ENCODE measurements around the gene MGAT3. TPM values are rescaled to one million over a fixed set of nuclear protein-coding genes. Genes with fewer than 3 reads are reported as not detected.
A peak's percentile ranks its signal among the peaks of the same experiment; 100 is the strongest.

The MGAT3 gene
- total RNA-seq, 1 experiment from 2014 or later: 0.57 TPM

DNA sequence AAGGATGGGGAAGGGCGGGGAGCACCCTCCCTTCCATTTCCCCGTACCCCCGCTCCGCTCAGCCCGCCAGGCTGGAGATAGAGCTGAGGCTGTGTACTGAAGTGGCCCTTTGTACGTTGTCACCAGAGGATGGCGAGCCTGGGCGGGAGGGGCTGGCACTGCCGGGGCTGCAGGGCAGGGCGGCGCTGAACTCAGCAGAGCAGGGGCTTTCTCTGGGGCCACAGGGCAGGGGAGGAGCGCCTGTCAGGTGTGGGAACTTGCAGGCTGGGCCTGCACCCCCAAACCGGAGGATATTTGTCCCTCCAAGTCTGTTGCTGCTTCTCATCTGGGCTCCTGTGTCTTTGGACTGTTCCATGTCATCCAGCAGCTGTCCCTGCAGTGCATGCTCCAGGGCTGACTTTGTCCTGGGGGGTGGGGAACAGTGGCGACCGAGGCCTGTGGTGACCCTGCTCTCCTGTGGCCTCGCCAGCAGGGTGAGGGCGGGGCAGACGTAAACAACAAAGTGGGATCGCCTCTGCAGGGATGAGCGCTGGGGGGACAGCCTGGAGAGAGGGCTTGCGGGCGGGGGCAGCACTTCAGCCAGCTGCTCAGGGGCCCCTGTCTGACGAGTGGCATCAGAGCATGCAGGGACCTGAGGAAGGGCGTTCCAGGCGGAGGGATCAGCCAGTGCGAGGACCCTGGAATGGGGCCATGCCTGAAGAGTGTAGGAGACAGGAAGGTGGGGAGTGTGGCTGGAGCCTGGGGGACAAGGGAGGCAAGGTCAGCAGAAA is 13.1 kb downstream of the MGAT3 start:
- in situ Hi-C loops (cut with HindIII; ENCODE audit: low pct_unique_long_range_greater_than_20kb, low sequenced_read_pairs) (no loop called here), intact Hi-C loops (cut with micrococcal nuclease; ENCODE audit: unreplicated experiment) (no loop called here)
- TF ChIP-seq POLR2AphosphoS5 (IDR thresholded peaks at IDR 0.05; ENCODE audit: low read depth, low read length) (no peak), SIN3A (IDR thresholded peaks at IDR 0.05; ENCODE audit: borderline replicate concordance, insufficient read depth, low read depth, low read length) (no peak), TCF7L2 (IDR thresholded peaks at IDR 0.05; ENCODE audit: low read depth, low read length) (no peak)
- TF ChIP-seq, protein P1, sequence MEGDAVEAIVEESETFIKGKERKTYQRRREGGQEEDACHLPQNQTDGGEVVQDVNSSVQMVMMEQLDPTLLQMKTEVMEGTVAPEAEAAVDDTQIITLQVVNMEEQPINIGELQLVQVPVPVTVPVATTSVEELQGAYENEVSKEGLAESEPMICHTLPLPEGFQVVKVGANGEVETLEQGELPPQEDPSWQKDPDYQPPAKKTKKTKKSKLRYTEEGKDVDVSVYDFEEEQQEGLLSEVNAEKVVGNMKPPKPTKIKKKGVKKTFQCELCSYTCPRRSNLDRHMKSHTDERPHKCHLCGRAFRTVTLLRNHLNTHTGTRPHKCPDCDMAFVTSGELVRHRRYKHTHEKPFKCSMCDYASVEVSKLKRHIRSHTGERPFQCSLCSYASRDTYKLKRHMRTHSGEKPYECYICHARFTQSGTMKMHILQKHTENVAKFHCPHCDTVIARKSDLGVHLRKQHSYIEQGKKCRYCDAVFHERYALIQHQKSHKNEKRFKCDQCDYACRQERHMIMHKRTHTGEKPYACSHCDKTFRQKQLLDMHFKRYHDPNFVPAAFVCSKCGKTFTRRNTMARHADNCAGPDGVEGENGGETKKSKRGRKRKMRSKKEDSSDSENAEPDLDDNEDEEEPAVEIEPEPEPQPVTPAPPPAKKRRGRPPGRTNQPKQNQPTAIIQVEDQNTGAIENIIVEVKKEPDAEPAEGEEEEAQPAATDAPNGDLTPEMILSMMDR (IDR thresholded peaks at IDR 0.05): no peak
- TF ChIP-seq, protein P2, sequence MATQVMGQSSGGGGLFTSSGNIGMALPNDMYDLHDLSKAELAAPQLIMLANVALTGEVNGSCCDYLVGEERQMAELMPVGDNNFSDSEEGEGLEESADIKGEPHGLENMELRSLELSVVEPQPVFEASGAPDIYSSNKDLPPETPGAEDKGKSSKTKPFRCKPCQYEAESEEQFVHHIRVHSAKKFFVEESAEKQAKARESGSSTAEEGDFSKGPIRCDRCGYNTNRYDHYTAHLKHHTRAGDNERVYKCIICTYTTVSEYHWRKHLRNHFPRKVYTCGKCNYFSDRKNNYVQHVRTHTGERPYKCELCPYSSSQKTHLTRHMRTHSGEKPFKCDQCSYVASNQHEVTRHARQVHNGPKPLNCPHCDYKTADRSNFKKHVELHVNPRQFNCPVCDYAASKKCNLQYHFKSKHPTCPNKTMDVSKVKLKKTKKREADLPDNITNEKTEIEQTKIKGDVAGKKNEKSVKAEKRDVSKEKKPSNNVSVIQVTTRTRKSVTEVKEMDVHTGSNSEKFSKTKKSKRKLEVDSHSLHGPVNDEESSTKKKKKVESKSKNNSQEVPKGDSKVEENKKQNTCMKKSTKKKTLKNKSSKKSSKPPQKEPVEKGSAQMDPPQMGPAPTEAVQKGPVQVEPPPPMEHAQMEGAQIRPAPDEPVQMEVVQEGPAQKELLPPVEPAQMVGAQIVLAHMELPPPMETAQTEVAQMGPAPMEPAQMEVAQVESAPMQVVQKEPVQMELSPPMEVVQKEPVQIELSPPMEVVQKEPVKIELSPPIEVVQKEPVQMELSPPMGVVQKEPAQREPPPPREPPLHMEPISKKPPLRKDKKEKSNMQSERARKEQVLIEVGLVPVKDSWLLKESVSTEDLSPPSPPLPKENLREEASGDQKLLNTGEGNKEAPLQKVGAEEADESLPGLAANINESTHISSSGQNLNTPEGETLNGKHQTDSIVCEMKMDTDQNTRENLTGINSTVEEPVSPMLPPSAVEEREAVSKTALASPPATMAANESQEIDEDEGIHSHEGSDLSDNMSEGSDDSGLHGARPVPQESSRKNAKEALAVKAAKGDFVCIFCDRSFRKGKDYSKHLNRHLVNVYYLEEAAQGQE (IDR thresholded peaks at IDR 0.05; ENCODE audit: insufficient read depth in 1 of 2, low read depth in 2 of 2, low read length in 1 of 2): no peak
- H3K27ac ChIP-seq (ENCODE audit: low read length): no peak overlapping the region
- no peak for DNase-seq (ENCODE audit: low read depth, low spot score)
- H3K4me1 ChIP-seq (ENCODE audit: control insufficient read depth, insufficient read depth, low read length): peaks cover 8% of the 10 kb centered on the region; the same call in 1 of the 2 replicates
- ATAC-seq: peak; percentile 14; the same call in 1 of the 2 replicates
- no peak overlapping the region for H3K4me3 ChIP-seq (ENCODE audit: low read depth in 2 of 2, low read length in 2 of 2)
- BruUV-seq (replicated peaks): no TSS peak
- no peaks in the 10 kb centered on the region for H3K9me3 ChIP-seq (ENCODE audit: control insufficient read depth, insufficient read depth, low read depth, low read length)
- H3K36me3 ChIP-seq (ENCODE audit: control insufficient read depth, insufficient read depth, low read length): no peaks in the 10 kb centered on the region
- POLR2A ChIA-PET: no interaction called here
- no peaks in the 10 kb centered on the region for H3K27me3 ChIP-seq (ENCODE audit: control insufficient read depth, insufficient read depth, low read length)
- CTCF ChIA-PET: no interaction called here

DNA sequence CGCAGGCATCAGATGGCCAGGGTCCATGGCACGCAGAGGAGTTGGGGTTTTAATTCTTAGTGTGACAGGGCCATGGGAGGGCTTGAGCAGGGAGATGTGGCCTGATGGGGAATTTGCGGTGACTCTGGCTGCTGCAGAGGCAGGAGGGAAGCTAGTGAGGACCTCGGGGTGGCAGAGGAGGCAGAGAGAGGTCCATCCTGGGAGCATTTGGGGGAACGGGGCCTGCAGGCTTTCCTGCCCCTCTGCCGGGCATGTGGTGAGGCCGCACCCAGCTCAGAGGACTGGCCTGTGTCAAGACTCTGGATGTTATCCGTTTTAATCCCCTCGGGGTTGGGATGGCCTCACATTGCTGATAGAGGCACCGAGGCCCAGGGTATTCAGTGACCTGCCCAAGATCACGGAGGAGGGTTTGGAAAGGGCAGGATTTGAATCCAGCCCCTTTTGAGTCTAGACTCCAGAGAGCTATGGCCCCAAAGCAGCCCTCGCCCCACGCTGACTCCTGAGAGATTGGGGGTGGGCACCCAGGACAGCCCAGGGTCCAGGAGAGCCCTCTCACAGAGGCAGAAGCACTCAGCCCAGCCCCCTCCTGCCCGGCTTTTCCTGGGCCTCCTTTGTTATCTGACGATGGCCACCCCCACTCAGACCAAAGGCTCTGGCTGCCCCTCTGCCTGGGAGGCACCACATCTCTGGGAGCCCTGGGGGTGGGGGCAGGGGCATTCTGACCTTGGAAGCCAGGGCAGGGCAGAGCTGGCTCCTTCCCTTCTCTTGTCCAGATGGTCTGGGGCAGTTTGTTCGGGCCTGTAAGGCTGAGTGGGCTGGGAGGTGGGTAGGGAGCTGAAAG is 13.9 kb downstream of the MGAT3 start:
- peak; percentile 23; the same call in 1 of the 2 replicates for ATAC-seq
- no peak for DNase-seq (ENCODE audit: low read depth, low spot score)
- Histone ChIP-seq H3K4me3 (ENCODE audit: low read depth in 2 of 2, low read length in 2 of 2) (no peak overlapping the region), H3K27me3 (ENCODE audit: control insufficient read depth, insufficient read depth, low read length) (no peaks in the 10 kb centered on the region), H3K27ac (ENCODE audit: low read length) (no peak overlapping the region), H3K9me3 (ENCODE audit: control insufficient read depth, insufficient read depth, low read depth, low read length) (no peaks in the 10 kb centered on the region), H3K36me3 (ENCODE audit: control insufficient read depth, insufficient read depth, low read length) (no peaks in the 10 kb centered on the region), H3K4me1 (ENCODE audit: control insufficient read depth, insufficient read depth, low read length) (peaks cover 8% of the 10 kb centered on the region; the same call in 1 of the 2 replicates)
- intact Hi-C loops (cut with micrococcal nuclease; ENCODE audit: unreplicated experiment): no loop called here
- in situ Hi-C loops (cut with HindIII; ENCODE audit: low pct_unique_long_range_greater_than_20kb, low sequenced_read_pairs): no loop called here
- POLR2A ChIA-PET: no interaction called here
- CTCF ChIA-PET: no interaction called here
- TF ChIP-seq SIN3A (IDR thresholded peaks at IDR 0.05; ENCODE audit: borderline replicate concordance, insufficient read depth, low read depth, low read length) (no peak), TCF7L2 (IDR thresholded peaks at IDR 0.05; ENCODE audit: low read depth, low read length) (no peak), POLR2AphosphoS5 (IDR thresholded peaks at IDR 0.05; ENCODE audit: low read depth, low read length) (no peak)
- TF ChIP-seq, protein P2 (IDR thresholded peaks at IDR 0.05; ENCODE audit: insufficient read depth in 1 of 2, low read depth in 2 of 2, low read length in 1 of 2): no peak
- TF ChIP-seq, protein P1 (IDR thresholded peaks at IDR 0.05): no peak
- no TSS peak for BruUV-seq (replicated peaks)
